CD4-positive, alpha-beta T cell treated with Interleukin-6 for 4 hours (primary cell): Measurements from ENCODE around the gene TMEM81.

Experiments used
- DNase-seq: peaks from one replicate; pipeline ENCODE4 v3.0.0-alpha.2; 2020; ENCODE audit warnings: mixed read lengths

Gene TMEM81

DNA sequence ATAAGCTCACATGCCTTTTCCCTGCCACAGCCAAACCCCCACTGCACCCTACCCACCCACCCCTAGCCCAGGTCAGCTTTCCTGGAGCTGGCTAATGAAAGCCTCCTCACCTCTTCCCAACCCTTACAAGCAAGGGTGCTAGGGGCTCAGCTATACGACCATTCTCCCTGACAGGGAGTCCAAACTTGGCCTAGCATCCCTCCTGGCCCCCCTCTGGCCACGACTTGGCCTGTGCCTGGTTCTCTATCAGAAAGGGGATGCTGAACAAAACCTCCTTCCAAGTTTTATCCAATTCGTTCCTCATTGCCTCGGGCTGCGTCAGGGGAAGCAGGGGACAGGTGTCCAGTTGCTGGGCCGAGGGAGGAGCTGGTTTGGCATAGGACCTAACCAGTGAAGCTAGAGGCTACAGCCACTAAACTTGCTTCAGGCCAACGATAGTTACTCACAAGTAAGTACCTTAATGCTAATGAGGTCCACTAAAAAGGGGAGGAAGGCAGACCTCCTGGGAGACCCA lies 8.6 kb downstream of the TMEM81 start:
- DNase-seq = no peak

DNA sequence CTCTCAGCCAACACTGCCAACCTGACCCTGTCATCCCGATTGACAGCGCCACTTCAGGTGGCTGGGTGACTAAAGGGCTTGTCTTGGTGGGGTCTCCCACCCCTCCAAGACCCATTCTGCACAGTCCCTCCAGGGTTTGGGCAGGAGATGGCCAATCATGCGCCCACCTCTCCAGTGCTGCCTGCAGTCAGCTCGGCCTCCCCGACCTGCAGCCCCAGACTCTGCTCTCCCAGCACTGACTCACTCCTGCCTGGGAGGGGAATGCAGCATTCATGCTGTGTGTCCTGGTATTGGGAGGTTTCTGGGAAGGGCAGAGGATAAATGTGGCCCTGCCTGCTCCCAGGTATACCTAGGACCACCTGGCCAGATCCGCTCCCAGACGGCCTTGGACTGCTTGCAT lies 9.7 kb downstream of the TMEM81 start:
- no peak for DNase-seq

DNA sequence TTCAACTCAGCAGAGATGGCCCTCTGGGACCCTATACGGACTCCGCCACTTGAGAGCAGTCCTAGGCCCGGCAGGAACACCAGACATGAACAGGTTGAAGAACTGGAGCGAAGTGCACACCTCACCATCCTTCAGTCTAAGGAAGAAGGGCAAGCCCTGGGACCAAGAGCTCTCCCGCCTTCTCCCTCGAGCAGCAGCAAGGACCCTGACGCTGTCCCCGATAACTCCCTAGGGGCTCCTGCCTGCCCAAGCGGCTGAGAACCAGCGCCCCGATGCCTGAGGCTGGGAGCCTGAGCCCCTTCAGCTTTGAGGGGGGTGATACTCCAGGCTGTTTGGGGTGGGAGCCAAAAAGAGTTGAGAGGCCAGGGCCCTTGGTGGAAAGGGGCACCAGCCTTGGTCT lies 10.2 kb downstream of the TMEM81 start:
- no peak for DNase-seq

DNA sequence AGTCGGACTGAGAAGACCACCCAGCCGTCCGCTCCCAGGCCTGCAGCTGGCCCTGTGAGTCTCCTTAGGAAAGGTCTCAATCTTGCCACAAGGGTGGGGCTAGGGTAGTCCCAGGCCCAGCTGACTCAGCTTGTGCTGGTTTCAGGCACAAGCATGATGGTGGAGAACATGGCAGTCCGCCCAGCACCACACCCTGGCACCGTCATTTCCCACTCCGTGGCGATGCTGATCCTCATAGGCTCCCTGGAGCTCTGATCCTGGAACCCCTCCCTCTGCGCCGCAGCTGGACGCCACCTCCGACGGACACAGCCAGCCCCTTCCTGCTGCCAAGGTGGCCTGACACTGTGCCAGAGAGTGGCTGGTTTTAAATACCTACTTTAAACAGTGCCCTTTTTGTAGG lies 10.7 kb downstream of the TMEM81 start:
- DNase-seq = no peak

DNA sequence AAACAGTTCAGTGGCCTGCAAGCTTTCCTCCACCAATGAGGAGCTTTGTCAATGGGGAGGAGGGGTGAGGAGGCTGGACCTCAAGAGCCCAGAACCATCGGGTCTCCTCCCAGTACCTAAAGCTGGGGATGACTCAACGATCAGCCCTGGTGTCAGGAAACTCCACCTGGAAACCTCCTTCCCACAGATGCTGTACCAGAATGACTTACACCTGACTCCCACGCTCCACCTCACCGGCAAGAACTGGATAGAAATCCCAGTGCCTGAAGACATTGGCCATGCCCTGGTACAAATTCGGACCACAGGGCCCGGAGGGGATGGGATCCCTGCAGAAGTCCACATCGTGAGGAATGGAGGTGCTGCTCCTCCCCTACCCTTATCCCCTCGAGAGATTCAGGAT lies 11.4 kb downstream of the TMEM81 start:
- no peak for DNase-seq

DNA sequence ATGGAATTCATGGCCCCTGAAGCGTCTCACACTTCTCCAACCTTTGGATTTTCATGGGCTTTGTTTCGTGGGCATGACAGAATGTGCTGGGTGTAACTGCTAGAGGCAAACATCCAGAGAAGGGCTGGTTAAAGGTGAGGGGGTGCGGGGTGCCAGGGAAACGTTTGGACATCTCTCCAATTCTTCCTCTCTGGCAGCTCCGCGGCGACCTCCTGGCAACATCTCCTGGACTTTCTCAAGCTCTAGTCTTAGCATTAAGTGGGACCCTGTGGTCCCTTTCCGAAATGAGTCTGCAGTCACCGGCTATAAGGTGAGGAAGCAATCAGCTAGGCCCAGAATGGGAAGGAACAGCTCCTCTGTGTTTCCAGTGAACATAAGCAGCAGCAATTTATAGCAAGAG lies 12.0 kb downstream of the TMEM81 start:
- no peak for DNase-seq

DNA sequence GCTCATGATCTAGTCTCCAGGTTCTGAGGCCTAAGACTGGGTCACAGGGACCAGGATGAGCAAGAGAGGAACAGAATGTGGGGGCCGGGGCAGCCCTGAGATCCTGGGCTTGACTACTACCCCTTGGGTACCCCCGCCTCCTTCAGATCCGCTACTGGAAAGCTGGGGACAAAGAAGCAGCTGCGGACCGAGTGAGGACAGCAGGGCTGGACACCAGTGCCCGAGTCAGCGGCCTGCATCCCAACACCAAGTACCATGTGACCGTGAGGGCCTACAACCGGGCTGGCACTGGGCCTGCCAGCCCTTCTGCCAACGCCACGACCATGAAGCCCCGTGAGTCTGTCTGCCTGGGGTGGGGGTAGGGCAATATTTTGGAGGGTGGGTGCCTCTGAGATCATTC lies 12.5 kb downstream of the TMEM81 start:
- DNase-seq = no peak

DNA sequence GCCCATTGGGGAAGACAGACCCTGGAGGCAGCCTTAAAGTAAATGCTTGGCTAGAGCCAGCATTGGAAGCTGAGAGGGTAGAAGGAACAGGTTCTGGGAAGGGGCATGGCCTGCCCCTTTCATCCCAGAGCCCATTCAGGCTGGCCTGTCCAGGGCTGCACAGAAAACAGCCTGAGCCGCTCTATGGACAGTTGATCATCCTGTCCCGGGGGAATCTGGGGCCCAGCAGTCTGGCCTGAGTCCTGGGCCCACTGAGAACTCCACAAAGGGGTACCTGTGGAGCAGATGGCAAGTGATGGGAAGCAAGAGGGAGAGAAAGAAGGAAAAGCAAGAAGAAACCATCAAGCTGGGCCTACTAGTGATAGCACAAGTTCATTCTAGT lies 13.2 kb downstream of the TMEM81 start:
- no peak for DNase-seq

DNA sequence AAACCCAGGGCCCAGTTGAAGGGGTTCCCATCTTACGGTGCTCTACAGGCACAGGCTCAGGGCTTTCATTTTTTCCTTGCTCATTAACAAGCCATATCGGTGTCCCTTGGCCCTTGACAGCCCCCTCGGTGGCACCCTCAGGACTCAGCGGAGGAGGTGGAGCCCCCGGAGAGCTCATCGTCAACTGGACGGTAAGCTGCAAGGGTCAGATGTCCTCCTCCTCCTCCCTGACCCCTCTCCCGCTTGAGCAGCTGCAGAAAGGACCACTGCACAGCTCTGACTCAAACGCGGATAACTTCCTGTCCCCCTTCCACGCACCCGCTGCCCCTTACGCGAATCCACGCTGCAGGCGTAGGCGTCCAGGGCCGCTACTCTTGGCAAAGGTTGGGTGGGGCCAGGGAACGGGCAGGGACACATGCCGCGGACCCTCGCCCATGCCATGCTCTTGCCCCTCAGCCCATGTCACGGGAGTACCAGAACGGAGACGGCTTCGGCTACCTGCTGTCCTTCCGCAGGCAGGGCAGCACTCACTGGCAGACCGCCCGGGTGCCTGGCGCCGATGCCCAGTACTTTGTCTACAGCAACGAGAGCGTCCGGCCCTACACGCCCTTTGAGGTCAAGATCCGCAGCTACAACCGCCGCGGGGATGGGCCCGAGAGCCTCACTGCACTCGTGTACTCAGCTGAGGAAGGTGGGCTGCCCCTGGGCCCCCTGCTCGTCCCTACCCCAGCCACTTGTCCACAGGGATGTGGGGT lies 14.7 kb downstream of the TMEM81 start:
- no peak for DNase-seq

DNA sequence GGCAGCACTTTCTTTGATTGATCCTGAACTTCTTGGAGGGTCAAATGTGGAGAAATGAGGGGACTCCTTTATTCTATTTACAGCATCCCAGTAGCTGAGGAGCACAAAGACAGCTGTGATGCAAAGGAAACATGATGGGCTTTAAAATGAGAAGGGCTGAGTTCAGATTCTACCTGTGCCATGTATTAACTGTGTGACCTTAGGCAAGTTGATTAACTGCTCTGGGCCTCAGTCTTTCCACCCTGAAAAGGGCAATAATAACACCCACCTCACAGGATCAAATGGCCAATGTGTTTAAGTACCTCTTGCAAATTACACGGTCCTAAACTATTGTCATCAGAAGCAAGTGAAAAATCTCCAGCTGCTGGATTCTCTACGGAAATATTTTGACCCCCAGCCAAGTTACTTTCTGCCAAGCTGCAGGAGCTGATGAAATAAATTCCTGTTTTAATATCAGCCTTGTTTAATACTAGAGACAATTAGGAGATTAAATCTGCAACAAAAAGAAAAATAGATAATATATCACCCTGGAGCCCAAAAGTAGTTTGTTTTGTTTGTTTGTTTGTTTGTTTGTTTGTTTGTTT lies 15.7 kb downstream of the TMEM81 start:
- DNase-seq = no peak

DNA sequence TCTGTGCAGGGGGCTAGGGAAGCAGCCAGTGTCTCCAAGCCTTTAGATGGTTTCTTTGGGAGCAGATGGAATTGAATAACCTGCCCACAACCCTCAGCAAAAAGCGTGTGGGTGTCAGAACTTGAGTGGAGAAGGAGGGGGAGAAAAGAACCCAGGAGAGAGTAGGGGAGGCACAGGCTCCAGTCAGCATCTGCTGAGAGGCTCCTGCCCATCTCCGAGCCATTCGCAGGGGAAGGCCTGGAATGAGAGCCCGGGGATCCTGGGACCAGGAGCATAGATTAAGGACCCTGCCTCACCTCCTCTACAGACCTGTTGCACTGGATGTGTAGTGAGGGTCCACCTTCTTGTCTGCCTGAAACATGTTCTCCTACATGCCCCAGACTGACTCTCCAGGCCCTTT lies 16.3 kb downstream of the TMEM81 start:
- DNase-seq = no peak

DNA sequence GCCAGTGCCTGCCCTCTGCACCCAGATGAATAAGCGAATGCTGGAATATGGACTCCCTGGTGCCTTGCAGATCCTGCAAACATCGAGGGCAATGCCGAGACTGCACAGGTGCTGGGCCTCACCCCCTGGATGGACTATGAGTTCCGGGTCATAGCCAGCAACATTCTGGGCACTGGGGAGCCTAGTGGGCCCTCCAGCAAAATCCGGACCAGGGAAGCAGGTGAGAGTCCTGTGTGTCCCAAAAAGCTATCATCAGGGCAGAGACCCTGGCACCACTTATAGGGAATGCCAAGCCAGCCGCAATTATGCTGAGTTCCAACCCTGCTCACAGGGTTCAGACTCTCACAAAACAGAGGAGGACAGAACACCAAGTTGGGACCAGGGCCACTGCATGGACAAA lies 17.2 kb downstream of the TMEM81 start:
- no peak for DNase-seq

DNA sequence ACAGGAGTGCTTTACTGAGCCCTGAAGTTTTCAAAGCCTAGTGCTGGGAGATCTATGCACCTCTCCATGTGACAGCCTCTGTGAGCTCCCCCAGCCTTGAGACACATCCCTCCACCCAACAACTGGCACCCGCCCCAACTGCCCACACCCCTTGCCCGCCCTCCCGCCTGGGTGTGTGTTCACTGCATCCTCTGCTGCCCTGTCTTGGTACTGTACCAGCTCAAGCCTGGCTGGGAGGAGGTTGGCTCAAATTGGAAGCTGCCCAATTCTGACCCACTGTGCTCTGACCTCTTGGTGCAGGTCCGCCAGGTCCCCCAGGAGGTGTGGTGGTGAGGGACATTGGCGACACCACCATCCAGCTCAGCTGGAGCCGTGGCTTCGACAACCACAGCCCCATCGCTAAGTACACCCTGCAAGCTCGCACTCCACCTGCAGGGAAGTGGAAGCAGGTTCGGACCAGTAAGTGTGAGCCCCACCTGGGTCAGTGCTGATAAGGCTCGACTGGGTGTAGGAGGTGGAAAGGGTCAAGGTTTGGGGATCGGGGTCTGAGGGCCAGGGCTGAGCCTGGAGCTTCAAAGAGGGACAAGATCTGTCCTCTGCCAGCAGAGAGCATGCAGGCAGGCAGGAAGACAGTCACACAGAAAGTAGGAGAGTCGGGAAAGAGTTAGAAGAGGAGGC lies 18.0 kb downstream of the TMEM81 start:
- no peak for DNase-seq

DNA sequence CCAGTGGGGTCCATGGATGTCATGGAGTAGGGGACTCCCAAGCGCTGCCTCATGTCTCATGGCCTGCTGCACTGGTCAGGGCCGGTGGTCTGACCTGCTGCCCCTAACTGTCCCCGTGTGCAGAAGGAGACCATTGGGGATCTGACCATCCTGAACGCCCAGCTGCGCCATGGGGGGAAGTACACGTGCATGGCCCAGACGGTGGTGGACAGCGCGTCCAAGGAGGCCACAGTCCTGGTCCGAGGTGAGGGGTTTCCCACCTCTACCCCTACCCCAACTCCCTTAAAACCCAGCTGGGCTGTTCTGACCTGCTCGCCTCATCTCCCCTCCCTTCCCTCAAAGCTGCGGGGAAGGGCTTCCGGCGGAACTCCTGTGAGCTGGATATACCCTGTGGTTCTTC lies 18.6 kb downstream of the TMEM81 start:
- DNase-seq = no peak

DNA sequence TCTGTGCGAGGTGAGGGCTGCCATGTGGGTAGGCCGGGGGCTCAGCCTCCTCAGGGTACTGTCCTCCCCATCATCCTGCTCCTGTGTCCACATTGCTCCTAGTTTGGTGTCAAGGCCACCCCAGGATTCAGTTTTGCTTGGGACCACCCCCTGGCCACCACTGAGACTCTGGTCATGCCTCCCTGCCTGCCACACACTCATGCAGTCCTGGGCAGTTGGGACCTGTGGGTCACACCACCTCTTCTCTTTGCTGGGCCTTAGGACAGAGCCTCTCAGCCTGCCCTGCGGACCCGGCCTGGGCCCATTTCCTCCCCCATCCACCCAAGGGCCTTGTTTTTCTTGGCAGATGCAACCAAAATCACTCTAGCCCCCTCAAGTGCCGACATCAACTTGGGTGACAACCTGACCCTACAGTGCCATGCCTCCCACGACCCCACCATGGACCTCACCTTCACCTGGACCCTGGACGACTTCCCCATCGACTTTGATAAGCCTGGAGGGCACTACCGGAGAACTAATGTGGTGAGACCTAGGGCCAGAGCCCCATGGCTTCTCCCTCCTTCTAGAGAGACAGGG lies 19.4 kb downstream of the TMEM81 start:
- no peak for DNase-seq

DNA sequence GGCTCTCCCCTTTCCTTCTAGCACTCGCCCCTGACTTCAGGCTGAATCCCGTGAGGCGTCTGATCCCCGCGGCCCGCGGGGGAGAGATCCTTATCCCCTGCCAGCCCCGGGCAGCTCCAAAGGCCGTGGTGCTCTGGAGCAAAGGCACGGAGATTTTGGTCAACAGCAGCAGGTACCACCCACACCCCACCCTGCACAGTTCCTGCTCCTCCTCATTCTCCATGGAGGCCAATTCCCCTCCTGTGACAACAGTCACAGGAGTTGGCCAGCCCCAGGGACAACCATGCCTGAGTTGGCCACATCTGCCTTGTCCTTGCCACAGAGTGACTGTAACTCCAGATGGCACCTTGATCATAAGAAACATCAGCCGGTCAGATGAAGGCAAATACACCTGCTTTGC lies 20.0 kb downstream of the TMEM81 start:
- DNase-seq = no peak

DNA sequence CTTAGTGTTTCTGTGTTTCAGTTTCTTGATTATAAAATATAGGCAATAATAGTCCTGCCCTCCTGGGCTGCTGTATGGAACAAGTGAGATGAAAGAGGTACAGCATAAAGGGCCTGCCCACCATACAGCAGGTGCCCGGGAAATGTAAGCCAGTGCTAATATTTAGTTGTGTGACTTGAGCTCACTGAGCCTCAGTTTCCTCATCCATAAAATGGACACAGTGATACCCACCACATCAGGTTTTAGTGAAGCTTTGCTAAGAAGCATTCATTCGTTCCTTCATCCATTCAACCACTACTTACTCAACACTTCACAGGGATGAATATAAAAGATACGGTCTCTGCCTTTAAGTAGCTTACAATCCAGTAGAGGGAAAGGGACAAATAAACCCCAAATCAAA lies 21.4 kb downstream of the TMEM81 start:
- DNase-seq = no peak

DNA sequence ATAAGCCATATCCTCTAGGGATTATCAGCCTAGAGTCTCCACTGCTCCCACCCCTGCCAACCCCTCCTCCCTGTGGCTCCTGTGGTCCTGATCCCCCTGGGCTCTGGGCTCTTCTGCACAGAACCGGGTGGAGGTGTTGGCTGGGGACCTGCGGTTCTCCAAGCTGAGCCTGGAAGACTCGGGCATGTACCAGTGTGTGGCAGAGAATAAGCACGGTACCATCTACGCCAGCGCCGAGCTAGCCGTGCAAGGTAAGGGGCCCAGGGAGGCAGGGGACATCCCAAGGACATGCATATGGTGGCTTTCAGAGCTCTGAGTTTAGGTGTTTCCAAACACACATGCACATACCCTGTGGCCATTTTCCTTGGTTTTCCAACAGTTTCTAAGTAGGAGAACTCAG lies 21.9 kb downstream of the TMEM81 start:
- DNase-seq = no peak

DNA sequence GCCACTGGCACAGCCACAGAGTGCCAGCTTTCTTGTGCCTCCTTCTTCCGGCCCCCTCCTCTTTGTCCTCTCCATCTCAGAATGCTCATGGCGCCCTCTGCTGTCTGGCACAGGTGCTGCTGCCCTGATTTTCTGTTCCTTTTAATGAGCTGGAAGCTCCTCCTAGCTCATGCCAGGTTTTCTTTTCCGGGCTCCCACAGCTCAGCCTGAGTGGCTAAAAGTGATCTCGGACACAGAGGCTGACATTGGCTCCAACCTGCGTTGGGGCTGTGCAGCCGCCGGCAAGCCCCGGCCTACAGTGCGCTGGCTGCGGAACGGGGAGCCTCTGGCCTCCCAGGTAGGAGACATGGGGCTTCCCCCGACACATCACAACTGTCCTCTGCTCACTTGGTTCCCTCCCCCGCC lies 22.6 kb downstream of the TMEM81 start:
- peak; percentile 72 for DNase-seq

DNA sequence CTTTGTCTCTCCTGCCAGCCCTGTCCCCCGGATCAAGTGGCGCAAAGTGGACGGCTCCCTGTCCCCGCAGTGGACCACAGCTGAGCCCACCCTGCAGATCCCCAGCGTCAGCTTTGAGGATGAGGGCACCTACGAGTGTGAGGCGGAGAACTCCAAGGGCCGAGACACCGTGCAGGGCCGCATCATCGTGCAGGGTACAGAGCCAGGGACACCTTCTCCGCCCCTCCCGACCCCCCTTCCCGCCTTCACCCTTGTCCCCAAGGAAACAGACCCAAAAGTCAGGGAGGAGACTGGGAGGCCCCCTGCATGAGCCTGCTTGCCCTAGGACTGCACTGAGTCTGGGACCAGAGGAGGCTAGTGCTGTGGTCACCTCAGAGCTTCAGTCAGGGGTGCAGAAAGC lies 23.0 kb downstream of the TMEM81 start:
- DNase-seq = no peak

DNA sequence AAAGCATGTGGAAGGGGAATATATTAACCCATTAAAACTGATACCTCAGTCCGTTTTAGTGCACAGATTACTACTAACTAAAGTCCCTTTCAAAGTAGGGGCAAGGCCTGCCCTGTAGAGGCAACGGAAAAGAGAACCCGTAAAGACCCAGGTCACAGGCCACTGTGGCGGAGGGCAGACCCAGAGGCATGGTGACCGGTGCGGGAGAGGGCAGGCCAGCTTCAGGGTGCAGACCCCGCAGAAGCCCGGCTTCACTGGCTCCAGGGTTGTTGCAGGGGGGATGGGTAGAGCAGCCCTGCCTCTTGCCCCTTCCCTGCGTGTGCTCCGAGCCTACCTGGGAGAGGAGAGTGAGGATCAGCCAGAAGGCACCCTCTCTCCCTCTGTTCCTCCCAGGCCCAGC lies 23.5 kb downstream of the TMEM81 start:
- no peak for DNase-seq

DNA sequence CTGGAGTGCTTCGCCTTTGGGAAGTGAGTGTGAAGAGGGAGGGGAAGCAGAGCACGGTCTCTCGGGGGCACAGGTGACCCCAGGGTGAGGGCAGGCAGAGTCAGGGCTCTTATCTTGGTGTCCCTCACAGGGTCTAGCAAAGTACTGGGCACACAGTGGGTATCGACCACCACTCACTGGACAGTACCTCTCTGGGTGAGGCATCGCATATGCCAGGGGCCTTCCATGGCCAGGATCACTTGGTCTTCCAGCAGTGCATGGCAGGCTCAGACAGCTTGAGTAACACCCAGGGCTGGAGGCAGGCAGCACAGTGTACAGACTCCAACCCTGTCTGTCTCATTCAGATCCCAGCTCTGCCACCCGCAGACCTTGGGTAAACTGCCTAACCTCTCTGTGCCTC lies 24.6 kb downstream of the TMEM81 start:
- DNase-seq = no peak

DNA sequence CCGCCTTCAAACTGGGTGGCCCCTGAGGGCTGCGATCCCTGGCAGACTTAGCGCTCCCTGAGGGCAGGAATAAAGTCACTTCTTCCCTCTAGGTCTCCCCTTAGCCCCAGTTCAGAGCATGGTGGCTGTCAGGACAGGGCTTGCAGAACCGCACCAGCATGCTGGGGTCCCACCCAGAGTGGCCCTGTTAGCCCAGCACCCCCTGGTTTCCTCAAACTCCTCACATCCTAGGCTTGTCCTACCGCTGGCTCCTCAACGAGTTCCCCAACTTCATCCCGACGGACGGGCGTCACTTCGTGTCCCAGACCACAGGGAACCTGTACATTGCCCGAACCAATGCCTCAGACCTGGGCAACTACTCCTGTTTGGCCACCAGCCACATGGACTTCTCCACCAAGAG lies 25.4 kb downstream of the TMEM81 start:
- no peak for DNase-seq
